Cardiac muscle cell (in vitro differentiated cells and primary cell): ENCODE measurements around the gene ZMYND8. TPM values are rescaled to one million over a fixed set of nuclear protein-coding genes. Genes with fewer than 3 reads are reported as not detected.
"Not testable (repeated sequence)": the region's sequence is repeated elsewhere in the genome, so short reads cannot be mapped to it uniquely, and the experiment has no call there.

Source experiments
- DNase-seq, 2 donors: peaks; one replicate each; pipeline versions ENCODE4 v3.0.0 to v3.0.0-alpha.2; 2010 to 2017; ENCODE audit warnings: low read depth in 1 of 2, low spot score in 1 of 2
- H3K27ac ChIP-seq: fragments of 200-600 bp; sonication (generic); 2 replicates; pipeline ENCODE4 v1.5.1; 2016
- H3K27me3 ChIP-seq: fragments of 200-600 bp; sonication (generic); 2 replicates; pipeline ENCODE4 v1.6.0; 2016; ENCODE audit warnings: control low read depth
- H3K36me3 ChIP-seq: fragments of 200-600 bp; sonication (generic); 2 replicates; pipeline ENCODE4 v1.5.1; 2016; ENCODE audit warnings: control low read depth
- H3K4me1 ChIP-seq: fragments of 200-600 bp; sonication (generic); 2 replicates; pipeline ENCODE4 v1.8.1; 2017; ENCODE audit warnings: low read depth, mild to moderate bottlenecking, mixed run types
- H3K4me3 ChIP-seq: fragments of 200-600 bp; sonication (generic); 2 replicates; pipeline ENCODE4 v1.5.1; 2016; ENCODE audit warnings: mild to moderate bottlenecking
- H3K9me3 ChIP-seq: fragments of 200-600 bp; sonication (generic); 2 replicates; pipeline ENCODE4 v1.5.1; 2017; ENCODE audit warnings: low read depth, mild to moderate bottlenecking, control low read depth
- CTCF ChIP-seq: IDR thresholded peaks from 2 replicates; pipeline ENCODE4 v1.5.1; 2012; ENCODE audit warnings: low read depth, mild to moderate bottlenecking, low read length
- polyA plus RNA-seq: library from polyadenylated mRNA; unstranded; fragments of >200 nt; fragmentation: Nextera tagmentation; extraction: Ambion mirVana; gene quantifications from 2 replicates; pipeline ENCODE4 v1.2.1, GENCODE V29; 2016
- total RNA-seq: library from RNA; depleted of rRNA; stranded (reverse); fragments of >200 nt; gene quantifications from 2 replicates; pipeline ENCODE4 v1.2.3, GENCODE V29; 2016

The ZMYND8 gene
- total and polyA plus RNA-seq, 2 experiments from 2014 or later, result 27.5 to 45.0 TPM

- Histone ChIP-seq H3K27ac (peak overlapping the region; percentile 84), H3K27me3 (no peaks in the 10 kb centered on the region), H3K4me3 (no peak overlapping the region), H3K9me3 (no peaks in the 10 kb centered on the region), H3K36me3 (peaks cover 3% of the 10 kb centered on the region), H3K4me1 (peaks cover 34% of the 10 kb centered on the region)
- TF ChIP-seq CTCF, result no peak
- DNase-seq, result no peak
Measured at GRCh38 chr20:47311967-47312681, 44.4 kb downstream of the ZMYND8 start.

- Histone ChIP-seq H3K36me3 (peaks cover 8% of the 10 kb centered on the region), H3K9me3 (no peaks in the 10 kb centered on the region), H3K4me3 (no peak overlapping the region), H3K27ac (no peak overlapping the region), H3K27me3 (no peaks in the 10 kb centered on the region), H3K4me1 (peaks cover 29% of the 10 kb centered on the region)
- TF ChIP-seq CTCF, result no peak
- DNase-seq, result no peak
Measured at GRCh38 chr20:47311211-47311610, 45.3 kb downstream of the ZMYND8 start.

DNA sequence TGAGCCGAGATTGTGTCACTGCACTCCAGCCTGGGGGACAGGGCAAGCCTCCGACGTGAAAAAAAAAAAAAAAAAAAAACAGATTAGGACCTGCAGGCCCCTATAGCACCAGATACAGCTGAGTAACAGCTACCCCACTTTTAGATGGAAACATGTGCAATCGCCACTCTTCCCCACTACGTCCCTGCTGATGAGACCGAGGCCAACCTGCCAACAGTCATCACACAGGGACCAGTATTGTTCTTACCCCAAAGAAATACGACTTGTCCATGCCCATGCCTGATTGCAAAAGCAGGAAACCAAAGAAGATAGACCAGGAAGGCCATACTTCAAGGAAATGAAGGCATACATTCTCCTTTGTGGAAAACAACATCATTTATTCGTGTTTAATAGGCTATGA, 45.8 kb downstream of the ZMYND8 start:
- Histone ChIP-seq H3K4me1 (peaks cover 25% of the 10 kb centered on the region), H3K27me3 (no peaks in the 10 kb centered on the region), H3K27ac (no peak overlapping the region), H3K4me3 (no peak overlapping the region), H3K36me3 (peaks cover 13% of the 10 kb centered on the region), H3K9me3 (no peaks in the 10 kb centered on the region)
- no peak for TF ChIP-seq CTCF
- DNase-seq, result no peak

- TF ChIP-seq CTCF, result no peak
- Histone ChIP-seq H3K9me3 (no peaks in the 10 kb centered on the region), H3K4me1 (peaks cover 17% of the 10 kb centered on the region), H3K36me3 (peaks cover 14% of the 10 kb centered on the region), H3K27me3 (no peaks in the 10 kb centered on the region), H3K4me3 (no peak overlapping the region), H3K27ac (peak overlapping the region; percentile 56)
- DNase-seq, result no peak
Measured at GRCh38 chr20:47309806-47310426, 46.6 kb downstream of the ZMYND8 start.

DNA sequence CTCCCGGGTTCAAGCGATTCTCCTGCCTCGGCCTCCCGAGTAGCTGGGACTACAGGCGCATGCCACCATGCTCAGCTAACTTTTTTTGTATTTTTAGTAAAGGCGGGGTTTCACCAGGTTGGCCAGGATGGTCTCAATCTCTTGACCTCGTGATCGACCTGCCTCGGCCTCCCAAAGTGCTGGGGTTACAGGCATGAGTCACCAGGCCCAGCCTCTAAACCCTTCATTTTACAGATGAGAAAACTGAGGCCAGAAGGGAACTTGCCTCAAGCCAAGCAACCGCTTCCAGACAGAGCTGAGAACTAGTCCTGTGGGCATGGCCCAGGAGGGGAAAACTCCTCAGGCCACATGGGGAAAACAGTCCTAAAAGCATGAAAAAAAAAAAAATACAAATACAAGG, 47.1 kb downstream of the ZMYND8 start:
- no peak overlapping the region for H3K4me3 ChIP-seq
- H3K9me3 ChIP-seq, result no peaks in the 10 kb centered on the region
- H3K27ac ChIP-seq, result peak overlapping the region; percentile 56
- no peak for DNase-seq
- peaks cover 19% of the 10 kb centered on the region for H3K4me1 ChIP-seq
- TF ChIP-seq CTCF, result no peak
- no peaks in the 10 kb centered on the region for H3K27me3 ChIP-seq
- H3K36me3 ChIP-seq, result peaks cover 14% of the 10 kb centered on the region

- Histone ChIP-seq H3K4me1 (peaks cover 32% of the 10 kb centered on the region), H3K36me3 (peaks cover 14% of the 10 kb centered on the region)
- not testable (repeated sequence) for H3K27me3 ChIP-seq, DNase-seq, H3K4me3 ChIP-seq, H3K9me3 ChIP-seq, H3K27ac ChIP-seq
Measured at GRCh38 chr20:47307569-47307968, 48.9 kb downstream of the ZMYND8 start.
